HG03432 (cell line): ENCODE results near the gene CEMIP.
"Not testable (repeated sequence)": the region's sequence is repeated elsewhere in the genome, so short reads cannot be mapped to it uniquely, and the experiment has no call there.

Source experiments
- ATAC-seq: cut with Tn5 transposase; IDR thresholded peaks from one replicate; pipeline ENCODE4 v1.9.1; 2021; ENCODE audit warnings: mild to moderate bottlenecking, moderate library complexity; ENCODE audit not compliant: unreplicated experiment

The CEMIP gene

GRCh38 chr15:80758130-80758745 lies 20.9 kb upstream of the CEMIP start:
- no peak for ATAC-seq

DNA sequence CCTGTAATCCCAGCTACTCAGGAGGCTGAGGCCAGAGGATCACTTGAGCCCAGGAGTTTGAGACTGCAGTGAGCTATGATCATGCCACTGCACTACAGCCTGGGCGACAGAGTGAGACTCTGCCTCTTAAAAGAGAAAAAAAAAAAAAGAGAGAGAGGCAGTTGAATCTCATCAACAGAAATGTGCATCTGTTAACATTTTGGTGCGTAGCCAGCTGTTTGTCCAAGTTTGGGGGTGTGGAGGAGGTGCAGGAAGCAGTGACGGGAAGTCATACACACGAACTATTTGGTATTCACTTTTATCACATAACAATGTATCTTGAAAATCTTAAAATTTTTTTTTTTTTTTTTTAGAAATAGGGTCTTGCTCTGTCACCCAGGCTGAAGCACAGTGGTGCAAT lies 18.2 kb upstream of the CEMIP start:
- no peak for ATAC-seq

DNA sequence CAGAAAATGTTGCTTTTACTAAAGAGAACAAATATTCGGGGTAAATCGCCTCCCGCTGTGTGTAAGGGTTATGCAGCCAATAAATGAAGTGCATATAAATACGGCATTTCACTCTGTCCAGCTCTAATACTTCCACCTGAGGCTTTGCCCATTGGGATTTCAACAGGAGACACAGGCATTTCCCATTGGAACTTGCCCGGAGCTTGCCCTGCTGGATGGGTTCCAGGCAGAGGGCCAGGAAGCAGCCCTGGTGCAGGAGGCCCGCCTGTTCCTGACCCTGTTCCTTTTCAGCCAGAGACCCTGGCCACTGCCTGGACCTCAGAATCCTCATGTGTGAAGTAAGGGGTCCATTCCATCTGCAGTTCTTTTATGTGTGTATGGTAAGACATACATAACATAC lies 17.4 kb upstream of the CEMIP start:
- ATAC-seq, result no peak

DNA sequence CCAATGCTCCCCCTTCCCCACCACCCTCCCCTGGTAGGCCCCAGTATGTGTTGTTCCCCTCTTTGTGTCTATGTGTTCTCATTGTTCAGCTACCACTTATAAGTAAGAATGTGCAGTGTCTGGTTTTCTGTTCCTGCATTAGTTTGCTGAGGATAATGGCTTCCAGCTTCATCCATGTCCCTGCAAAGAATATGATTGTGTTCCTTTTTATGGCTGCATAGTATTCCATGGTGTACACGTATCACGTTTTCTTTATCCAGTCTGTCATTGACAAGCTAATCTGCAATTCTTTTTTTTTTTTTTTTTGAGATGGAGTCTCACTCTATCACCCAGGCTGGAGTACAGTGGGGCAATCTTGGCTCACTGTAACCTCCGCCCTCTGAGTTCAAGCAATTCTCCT lies 15.9 kb upstream of the CEMIP start:
- not testable (repeated sequence) for ATAC-seq

- ATAC-seq, result no peak
These were observed 14.6 kb upstream of the CEMIP start for GRCh38 chr15:80764535-80764934.

DNA sequence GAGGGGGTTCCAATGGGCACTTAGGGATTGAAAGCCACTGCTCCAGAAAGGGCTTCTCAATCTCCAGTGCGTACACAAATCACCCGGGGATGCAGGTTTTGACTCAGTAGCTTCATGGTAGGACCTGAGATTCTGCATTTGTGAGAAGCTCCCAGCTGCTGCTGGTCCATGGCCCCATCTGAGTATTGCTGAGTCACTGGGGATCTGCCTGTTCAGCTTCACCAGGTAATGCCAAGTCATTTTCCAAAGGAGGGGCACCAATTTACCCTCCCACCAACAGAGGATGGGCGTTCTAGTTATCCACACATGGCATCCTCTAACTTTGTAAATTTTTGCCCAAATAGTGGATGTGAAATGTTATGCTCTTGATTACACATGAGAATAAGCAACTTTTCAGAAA lies 12.9 kb upstream of the CEMIP start:
- ATAC-seq, result no peak

DNA sequence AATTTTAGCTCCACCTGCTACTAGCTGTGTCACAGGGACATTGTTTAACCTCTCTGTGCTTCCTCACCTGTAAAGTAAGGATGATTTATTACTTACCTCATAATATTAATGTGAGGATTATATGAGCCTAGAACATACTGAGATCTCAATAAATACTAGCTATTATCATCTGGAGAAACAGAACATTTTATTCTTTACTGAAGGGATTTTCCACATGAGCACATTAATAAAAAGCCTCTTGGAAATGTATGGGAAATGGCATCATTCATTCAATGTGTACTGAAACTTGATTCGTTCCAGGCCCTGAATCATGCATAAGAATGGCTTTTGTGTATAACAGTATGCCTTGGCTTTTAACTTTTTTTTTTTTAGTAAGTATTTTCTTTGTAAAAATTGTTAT lies 11.0 kb upstream of the CEMIP start:
- no peak for ATAC-seq

DNA sequence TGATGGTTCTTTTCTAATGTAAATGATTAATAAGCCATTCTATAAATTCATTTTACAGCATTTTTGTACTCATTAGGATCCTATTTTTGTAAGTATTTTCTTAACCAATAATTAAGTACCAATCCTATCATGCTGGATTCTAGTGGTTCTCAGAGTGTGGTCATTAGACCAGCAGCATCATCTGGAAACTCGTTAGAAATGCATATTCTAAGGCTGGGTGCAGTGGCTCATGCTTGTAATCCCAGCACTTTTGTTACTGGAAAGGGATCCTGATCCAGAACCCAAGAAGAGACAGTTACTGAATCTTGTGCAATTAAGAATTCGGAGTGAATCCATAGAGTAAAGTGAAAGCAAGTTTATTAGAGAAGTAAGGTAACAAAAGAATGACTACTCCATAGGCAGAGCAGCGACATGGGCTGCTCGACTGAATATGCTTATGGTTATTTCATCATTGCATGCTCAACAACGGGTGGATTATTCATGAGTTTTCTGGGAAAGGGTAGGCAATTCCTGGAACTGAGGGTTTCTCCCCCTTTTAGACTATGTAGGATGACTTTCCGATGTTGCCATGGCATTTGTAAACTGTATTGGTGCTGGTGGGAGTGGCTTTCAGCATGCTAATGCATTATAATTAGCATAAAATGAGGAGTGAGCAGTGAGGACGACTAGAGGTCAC lies 9.9 kb upstream of the CEMIP start:
- ATAC-seq, result no peak

DNA sequence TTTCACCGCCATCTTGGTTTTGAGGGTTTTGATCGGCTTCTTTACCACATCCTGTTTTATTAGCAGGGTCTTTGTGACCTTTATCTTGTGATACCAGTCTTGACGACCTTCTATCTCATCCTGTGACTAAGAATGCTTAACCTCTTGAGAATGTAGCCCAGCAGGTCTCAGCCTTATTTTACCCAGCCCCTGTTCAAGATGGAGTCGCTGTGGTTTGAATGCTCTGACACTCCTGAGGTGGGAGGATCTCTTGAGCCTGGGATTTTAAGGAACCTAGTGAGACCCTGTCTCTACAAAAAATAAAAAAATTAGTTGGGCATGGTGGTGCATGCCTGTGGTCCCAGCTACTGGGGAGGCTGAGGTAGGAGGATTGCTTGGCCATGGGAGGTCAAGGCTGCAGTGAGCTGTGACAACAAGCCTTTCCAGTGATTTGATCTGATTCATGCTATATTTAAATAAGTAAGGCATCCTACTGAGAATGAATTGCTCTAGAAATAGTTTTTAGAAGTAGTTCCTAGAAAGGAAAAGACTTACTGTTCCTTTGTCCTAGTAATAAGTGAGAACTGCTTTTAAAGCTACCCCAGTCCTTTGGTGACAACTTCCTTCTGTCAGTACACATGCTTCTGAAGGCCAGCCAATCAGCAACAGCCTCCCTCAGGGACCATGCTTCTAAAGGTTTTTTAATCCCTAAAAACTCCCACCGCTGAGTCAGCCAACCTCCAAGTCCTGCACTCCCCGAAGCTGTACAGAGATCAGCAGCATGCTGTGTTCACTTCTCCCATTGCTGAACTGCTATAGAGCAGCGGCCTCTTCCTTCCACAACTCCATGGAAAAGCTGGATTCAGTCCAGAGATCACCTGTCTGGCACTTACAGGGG lies 9.1 kb upstream of the CEMIP start:
- ATAC-seq, result no peak

DNA sequence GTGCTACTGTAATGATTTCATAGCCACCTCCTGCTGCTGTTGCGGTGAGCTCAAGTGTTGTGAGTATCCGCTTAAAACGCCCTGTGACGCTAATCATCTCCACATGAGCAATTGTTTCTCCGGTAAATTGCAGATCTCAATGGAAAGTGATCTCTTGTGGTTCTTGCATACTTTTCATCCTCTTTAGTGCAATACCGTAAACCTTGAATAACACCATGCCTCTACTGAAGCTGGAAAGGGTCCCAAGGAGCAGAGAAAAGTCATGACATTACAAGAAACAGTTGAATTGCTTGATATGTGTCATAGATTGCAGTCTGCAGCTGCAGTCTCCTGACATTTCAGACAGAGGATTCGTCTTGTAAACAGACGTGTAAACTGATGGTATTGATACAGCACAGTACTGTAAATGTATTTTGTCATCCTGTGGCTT lies 6.0 kb upstream of the CEMIP start:
- no peak for ATAC-seq

- no peak for ATAC-seq
These were observed 5.3 kb upstream of the CEMIP start for GRCh38 chr15:80773792-80774352.

- ATAC-seq, result no peak
These were observed 4.7 kb upstream of the CEMIP start for GRCh38 chr15:80774486-80774885.

DNA sequence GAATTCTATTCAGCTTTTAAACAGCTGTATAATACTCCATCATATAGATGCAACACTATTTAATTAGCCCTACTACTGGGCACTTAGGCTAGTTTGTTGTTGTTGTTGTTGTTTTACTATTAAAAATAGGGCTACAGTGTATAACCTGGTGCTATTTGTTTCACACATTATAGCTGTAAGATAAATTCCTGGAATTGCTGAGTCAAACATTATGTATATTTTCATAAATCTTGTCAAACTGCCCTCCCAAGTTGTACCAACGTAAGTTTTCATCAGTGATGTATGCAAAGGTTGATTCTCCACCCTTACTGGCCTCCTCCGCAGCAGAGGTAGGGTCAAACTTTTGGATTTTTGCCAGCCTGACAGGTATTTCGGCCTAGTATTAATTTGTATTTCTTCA lies 3.8 kb upstream of the CEMIP start:
- no peak for ATAC-seq

- ATAC-seq, result no peak
These were observed 2.6 kb upstream of the CEMIP start for GRCh38 chr15:80776420-80777045.

- no peak for ATAC-seq
These were observed 2.0 kb upstream of the CEMIP start for GRCh38 chr15:80777137-80777536.

GRCh38 chr15:80777826-80778620 lies 1.1 kb upstream of the CEMIP start:
- no peak for ATAC-seq

- no peak for ATAC-seq
These were observed 578 bp upstream of the CEMIP start for GRCh38 chr15:80778621-80778963.

GRCh38 chr15:80779658-80780415 lies 667 bp downstream of the CEMIP start:
- no peak for ATAC-seq

- ATAC-seq, result no peak
These were observed 1.4 kb downstream of the CEMIP start for GRCh38 chr15:80780416-80781221.
